ENCODE measurements around the gene MS4A6A.
"Not testable (repeated sequence)": the region's sequence is repeated elsewhere in the genome, so short reads cannot be mapped to it uniquely, and the experiment has no call there.

Gene MS4A6A

GRCh38 chr11:60150279-60150678 lies 32.6 kb downstream of the MS4A6A start:
- TF ChIP-seq CTCF (conservative IDR thresholded peaks at IDR 0.05; ENCODE audit: low read length) = no peak
- DNase-seq (ENCODE audit: low read depth) = no peak
- H3K4me3 ChIP-seq (ENCODE audit: low read length) = no peak overlapping the region

- TF ChIP-seq CTCF (conservative IDR thresholded peaks at IDR 0.05; ENCODE audit: low read length) = no peak
- H3K4me3 ChIP-seq (ENCODE audit: low read length) = no peak overlapping the region
- no peak for DNase-seq (ENCODE audit: low read depth)
Observed at GRCh38 chr11:60145677-60146076, 37.2 kb downstream of the MS4A6A start.

GRCh38 chr11:60143768-60144167 lies 39.1 kb downstream of the MS4A6A start:
- no peak overlapping the region for H3K4me3 ChIP-seq (ENCODE audit: low read length)
- no peak for DNase-seq (ENCODE audit: low read depth)
- TF ChIP-seq CTCF (conservative IDR thresholded peaks at IDR 0.05; ENCODE audit: low read length) = no peak

DNA sequence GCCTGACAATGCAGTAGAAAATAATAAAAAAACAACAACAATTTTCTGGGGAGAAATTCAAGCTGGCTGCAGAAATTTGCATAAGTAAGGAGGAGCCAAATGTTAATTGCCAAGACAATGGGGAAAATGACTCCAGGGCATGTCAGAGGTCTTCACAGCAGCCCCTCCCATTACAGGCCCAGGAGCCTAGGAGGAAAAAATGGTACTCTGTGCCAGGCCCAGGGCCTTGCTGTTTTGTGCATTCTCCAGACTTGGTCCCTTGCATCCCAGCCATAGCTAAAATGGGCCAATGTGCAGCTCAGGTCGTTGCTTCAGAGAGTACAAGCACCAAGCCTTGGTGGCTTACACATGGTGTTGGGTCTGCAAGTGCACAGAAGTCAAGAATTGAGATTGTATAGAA lies 49.0 kb downstream of the MS4A6A start:
- DNase-seq (ENCODE audit: low read depth) = no peak
- no peak for TF ChIP-seq CTCF (conservative IDR thresholded peaks at IDR 0.05; ENCODE audit: low read length)
- H3K4me3 ChIP-seq (ENCODE audit: low read length) = no peak overlapping the region

- DNase-seq (ENCODE audit: low read depth) = no peak
- H3K4me3 ChIP-seq (ENCODE audit: low read length) = no peak overlapping the region
- no peak for TF ChIP-seq CTCF (conservative IDR thresholded peaks at IDR 0.05; ENCODE audit: low read length)
Observed at GRCh38 chr11:60131912-60132311, 51.0 kb downstream of the MS4A6A start.

GRCh38 chr11:60130496-60130895 lies 52.4 kb downstream of the MS4A6A start:
- H3K4me3 ChIP-seq (ENCODE audit: low read length) = no peak overlapping the region
- no peak for DNase-seq (ENCODE audit: low read depth)
- 0 out of 2 replicates have a peak, but pooled peaks have one; percentile 1 for TF ChIP-seq CTCF (conservative IDR thresholded peaks at IDR 0.05; ENCODE audit: low read length)

GRCh38 chr11:60129853-60130252 lies 53.0 kb downstream of the MS4A6A start:
- TF ChIP-seq CTCF (conservative IDR thresholded peaks at IDR 0.05; ENCODE audit: low read length) = no peak

DNA sequence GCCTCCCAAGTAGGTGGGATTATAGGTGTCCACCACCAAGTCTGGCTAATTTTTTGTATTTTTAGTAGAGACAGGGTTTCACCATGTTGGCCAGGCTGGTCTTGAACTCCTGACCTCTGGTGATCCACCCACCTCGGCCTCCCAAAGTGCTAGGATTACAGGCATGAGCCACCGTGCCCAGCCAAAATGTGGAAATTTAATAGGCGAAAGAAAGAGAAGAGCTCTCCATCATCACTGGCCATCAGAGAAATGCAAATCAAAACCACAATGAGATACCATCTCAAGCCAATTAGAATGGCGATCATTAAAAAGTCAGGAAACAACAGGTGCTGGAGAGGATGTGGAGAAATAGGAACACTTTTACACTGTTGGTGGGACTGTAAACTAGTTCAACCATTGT lies 54.0 kb downstream of the MS4A6A start:
- not testable (repeated sequence) for H3K4me3 ChIP-seq (ENCODE audit: low read length); DNase-seq (ENCODE audit: low read depth)

More at GRCh38 chr11:60129853-60130252, 53.0 kb downstream of the MS4A6A start:
- H3K4me3 ChIP-seq (ENCODE audit: low read length) = no peak overlapping the region
- no peak for DNase-seq (ENCODE audit: low read depth)

All from AG10803 (cell line).